Skin epidermis (tissue), 12 donors: ENCODE data around the gene CMYA5.
"Not testable (repeated sequence)": the region's sequence is repeated elsewhere in the genome, so short reads cannot be mapped to it uniquely, and the experiment has no call there.

Experiments
- H3K27ac ChIP-seq, 21 experiments: fragments of 200-600 bp; sonication (generic) in 11 of 21; one replicate each; pipeline ENCODE4 v1.5.0; 2020; ENCODE audit warnings: mild to moderate bottlenecking in 3 of 21, inconsistent platforms in 2 of 21, moderate library complexity in 2 of 21
- H3K4me3 ChIP-seq, 7 experiments: fragments of 200-600 bp; sonication (generic) in 2 of 7; one replicate each; pipeline ENCODE4 v1.5.0; 2020; ENCODE audit warnings: inconsistent platforms in 2 of 7, mild to moderate bottlenecking in 2 of 7, moderate library complexity in 1 of 7

The CMYA5 gene

DNA sequence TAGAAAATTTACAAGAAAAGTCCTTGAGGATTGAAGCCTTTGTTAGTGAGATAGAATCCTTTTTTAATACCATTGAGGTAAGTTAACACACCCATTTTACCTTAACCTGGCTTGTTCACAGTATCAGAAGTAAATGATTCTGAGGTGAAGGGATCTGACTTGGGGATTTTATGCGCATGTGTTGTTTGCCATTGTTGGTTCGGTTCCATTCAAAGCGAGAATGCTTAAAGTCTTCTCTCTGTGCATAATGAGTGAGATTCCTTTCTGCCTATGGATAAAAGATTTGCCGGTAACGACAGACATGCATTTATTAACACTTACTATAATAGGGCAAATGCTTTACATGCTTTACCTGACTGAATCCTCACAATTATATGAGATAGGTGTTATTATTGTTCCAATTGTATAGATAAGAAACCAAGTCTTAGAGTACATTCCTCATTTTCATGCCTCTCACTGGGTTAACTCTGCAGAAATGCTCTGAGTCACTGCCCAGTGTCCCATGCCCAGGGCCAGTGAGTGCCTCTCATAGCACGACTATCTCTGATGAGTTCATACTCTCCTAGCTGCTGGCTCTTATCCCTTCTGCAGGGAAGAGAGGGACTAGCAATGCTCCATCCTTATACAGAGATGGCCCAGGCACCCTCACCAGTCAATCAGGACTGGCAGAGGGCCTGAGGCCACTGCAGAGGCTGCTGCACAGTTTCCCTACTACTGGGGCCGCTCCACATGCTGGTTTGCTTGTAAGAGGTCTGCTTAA, 54.4 kb downstream of the CMYA5 start:
- no peak overlapping the region for H3K4me3 ChIP-seq
- no peak overlapping the region for H3K27ac ChIP-seq

DNA sequence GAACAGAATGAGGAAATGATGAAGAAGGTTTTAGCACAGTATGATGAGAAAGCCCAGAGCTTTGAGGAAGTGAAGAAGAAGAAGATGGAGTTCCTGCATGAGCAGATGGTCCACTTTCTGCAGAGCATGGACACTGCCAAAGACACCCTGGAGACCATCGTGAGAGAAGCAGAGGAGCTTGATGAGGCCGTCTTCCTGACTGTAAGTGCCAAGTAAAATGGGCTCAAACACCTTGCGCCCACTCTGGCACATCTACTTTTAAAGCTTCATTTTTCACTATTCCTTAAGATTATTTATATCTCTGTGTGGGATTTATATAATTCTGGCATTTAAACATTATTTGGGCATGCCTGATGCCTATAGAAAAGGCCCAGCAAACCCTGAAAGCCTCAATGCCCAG, 55.6 kb downstream of the CMYA5 start:
- H3K4me3 ChIP-seq = no peak overlapping the region
- no peak overlapping the region for H3K27ac ChIP-seq

DNA sequence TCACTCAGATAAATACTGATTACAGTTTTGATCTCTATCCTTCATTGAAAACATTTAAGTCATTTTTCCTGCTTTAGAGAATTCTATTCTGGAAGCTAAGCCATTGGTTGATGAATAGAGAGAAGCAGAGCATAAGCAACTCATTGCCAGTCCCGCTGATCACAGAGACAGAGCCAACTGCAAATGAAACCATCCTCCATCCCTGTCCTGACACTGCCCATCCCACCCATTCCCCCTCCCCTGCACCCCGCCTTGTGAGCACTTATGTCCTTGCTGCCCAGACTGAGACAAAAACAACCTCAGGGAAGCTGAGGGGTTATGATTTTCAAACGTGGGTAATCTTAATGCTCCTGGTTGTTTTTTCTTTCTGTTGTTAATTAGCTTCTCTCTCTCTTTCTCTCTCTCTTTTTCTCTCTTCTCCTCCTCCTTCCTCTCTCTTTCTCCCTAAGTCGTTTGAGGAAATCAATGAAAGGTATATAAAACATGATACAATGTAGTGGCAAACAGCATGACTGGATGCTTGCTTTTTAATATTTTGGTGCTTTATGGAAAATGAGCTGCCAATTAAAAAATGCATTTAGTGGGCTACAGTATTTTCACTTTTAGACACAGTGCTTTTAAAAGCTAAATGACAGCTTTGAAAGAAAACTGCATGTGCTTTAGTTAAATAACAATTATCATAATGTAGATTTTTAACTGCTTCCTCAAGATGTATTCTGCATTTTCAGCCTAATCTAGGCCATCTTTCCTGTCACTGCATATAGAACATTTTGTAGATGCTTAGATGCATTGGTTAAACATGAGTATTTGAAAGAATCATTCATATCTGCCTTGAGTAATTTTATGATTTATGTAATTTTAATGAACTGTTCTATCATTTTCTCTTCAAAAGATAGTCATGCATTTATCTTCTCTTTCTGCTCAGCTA, 57.3 kb downstream of the CMYA5 start:
- no peak overlapping the region for H3K27ac ChIP-seq
- no peak overlapping the region for H3K4me3 ChIP-seq

DNA sequence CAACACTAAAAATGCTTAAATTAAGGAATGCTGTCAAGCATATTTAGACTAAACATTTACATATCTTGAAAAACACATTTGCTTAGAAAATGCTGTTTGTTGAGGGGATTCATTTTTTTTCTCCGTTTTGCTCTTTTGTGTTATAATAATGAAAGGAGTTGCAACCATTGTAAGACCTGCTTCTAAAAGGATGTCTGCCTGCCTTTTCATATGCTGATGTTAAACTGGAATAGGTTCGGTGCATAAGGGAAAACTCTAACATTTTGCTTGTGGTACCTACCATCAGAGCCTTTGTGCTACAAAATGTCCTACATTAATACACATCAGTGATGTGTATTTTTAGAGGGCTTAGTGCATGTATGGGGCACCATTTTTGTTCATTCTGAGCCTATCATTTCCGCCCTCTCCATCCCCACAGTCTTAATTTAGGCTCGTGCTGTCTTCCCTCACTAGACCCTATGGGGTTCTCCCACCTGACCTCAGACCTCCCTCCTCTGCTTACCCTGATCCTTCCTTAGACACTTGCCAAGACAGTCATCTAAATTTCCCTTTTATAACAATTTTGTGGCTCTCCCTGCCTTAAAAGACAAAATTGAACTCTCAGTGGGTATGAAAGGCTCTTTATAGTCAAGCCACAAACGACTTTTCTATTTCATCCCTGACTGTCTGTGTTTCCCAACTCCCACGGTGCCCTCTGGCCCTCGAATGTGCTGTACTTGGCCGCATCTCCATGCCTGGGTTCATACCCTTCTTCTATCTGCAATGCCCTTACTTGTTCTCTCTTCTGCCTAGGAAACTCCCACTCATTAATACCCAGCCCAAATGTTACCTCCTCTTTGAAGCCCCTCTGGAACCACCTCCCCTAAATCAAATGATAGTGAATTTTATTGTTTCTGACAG, 61.2 kb downstream of the CMYA5 start:
- Histone ChIP-seq H3K27ac (no peak overlapping the region), H3K4me3 (no peak overlapping the region)

DNA sequence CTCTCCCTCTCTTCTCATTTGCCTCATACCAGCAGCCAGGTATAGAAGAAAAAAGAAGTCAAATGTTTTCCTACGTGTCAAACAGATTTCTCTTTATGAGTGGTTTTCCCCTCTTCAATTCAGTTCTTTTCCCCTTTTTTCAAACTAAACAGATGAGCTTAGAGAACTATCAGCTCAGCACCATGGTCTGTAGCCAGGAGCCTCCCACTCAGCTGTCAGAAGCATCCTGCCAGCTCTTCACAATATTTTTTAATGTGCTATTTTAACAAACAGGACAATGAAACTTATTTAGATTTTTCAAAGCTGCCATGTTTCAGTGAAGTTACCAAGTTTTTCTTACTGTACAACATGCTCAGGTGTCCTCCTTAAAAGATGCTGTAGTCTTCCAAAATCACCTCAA, 63.5 kb downstream of the CMYA5 start:
- no peak overlapping the region for H3K27ac ChIP-seq
- H3K4me3 ChIP-seq = no peak overlapping the region

DNA sequence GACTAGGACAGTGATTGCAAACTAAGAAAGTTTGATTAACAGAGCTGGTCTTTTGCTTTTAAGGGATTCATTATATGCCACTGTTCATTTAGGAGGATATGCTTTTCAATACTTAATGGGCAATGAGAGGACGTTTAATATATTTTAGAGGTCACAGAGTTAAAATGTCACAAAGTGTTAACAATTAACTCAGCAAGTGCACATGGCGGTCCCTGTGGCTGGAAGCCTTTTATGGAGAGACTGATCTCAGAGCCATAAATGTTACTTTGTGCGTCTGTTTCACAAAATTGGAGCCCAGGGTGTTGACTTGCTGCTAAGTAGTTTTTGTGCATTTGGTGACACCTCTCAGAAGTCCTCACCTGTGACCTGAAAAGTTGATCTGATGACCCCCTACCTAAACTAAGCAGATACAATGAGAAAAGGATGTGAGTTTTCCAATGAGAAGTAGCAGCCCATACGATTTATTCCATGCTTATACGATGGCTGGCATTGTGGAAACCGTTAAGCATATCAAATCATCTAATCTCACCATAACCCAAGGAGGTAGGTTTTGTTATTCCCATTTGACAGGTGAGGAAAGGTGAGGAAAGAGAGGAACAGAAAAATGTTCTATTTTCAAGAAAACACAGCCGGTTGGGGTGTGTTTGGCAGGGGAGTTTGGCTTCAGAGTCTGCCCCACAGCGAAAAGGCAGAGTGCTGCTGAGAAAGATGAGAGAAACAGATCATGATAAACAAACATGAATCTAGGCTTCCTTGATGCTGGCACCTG, 64.4 kb downstream of the CMYA5 start:
- Histone ChIP-seq H3K27ac (no peak overlapping the region), H3K4me3 (no peak overlapping the region)

DNA sequence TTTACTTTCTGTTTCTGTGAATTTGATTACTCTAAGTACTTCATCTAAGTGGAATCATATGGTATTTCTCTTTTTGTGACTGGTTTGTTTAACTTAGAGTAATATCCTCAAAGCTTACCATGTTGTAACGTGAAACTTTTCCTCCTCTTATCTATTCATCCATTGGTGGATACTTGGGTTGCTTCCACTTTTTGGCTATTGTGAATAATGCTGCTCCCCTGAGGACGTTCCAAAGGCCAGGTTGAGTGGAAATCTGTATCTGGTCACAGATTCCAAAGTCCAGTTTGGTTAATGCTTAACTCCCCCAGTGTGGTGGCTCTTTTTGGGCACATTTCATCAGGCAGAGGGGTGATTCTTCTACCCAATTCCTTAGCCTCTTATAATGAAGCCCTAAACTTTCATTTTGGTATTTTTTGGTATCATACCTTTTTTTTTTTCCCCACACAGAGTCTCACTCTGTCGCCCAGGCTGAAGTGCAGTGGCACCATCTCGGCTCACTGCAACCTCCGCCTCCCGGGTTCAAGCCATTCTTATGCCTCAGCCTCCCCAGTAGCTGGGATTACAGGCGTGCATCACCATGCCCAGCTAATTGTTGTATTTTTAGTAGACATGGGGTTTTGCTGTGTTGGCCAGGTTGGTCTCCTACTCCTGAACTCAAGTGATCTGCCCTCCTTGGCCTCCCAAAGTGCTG, 65.4 kb downstream of the CMYA5 start:
- no peak overlapping the region for H3K27ac ChIP-seq
- H3K4me3 ChIP-seq = no peak overlapping the region

DNA sequence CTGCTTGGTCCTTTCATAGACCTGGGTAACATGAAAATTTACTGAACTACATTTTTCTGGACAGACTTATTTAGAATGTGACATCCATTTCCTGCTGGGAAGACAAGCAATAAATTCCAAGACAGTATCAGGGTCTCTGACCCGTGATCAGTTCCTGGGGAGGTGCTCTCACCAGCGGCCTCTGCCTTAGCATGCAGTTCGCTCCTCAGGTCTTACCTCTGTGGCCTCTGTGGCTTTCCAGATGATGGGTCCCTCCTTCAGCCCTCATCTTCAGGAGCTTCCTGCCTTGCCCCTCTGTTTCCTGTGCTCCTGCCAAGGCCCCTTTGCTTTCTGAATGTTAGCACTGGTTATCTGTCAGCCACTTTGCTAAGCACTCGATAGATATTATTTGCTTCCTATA, 66.4 kb downstream of the CMYA5 start:
- H3K4me3 ChIP-seq = no peak overlapping the region
- no peak overlapping the region for H3K27ac ChIP-seq

DNA sequence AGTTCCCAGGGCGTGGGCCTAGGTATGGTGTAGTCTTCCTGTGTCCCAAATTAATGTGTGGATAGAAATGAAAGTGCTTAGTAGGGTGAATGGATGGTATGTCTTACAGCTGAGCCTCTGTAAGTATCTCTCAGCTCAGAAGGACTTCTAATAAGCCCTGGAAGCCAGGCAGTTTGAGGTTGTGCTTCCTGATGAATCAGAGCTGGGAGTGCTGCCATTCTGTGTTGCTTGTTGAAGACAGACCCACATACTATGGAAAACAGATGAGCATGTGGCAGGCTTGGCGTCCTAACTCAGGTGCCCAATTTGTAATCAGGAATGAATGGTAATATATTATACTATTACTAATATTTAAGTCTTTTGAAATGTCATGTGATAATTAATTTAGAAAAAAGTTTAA, 69.8 kb downstream of the CMYA5 start:
- H3K27ac ChIP-seq = peak overlapping the region in 1 of 21 experiments; percentile 19

DNA sequence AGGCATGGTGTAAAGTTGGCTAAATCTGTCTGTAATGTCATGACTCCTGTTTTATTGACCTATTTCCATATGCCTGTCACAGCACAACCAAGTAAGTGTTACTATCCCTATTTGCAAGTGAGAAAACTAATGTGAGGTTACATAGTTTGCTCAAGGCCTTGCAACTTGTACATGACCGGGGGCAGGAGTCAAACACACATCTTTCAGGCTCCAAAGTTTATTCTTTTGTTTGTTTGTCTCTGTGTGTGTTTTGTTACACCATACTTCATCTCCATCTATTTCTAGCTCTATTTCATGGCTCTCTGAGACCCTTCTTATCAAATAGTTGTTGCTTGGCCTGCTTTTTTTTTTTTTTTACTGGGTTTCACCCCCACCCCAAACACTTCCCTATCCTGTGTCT, 70.2 kb downstream of the CMYA5 start:
- Histone ChIP-seq H3K4me3 (no peak overlapping the region), H3K27ac (no peak overlapping the region)

More for the DNA sequence above, 69.8 kb downstream of the CMYA5 start:
- no peak overlapping the region for H3K4me3 ChIP-seq

DNA sequence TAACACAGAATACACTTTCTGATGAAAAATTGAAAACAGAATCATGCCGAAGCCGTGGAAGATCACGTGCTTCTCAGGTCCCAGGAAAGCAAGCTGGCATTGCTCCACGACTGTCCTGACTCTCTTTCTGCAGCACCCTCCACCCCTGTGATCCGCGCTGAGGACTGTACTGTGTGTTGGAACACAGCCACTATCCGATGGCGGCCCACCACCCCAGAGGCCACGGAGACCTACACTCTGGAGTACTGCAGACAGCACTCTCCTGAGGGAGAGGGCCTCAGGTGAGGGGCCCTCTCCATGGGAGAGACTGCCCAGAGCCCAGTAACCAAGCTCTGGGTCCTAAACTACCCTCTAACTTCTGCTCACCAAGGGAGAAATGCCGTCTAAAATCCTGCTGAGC, 73.3 kb downstream of the CMYA5 start:
- H3K27ac ChIP-seq = no peak overlapping the region
- no peak overlapping the region for H3K4me3 ChIP-seq

DNA sequence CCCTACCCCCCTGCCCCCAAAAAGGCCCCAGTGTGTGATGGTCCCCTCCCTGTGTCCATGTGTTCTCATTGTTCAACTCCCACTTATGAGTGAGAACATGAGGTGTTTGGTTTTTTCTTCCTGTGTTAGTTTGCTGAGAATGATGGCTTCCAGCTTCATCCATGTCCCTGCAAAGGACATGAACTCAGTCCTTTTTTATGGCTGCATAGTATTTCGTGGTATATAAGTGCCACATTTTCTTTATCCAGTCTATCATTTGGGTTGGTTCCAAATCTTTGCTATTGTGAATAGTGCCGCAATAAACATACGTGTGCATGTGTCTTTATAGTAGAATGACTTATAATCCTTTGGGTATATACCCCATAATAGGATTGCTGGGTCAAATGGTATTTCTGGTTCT, 74.5 kb downstream of the CMYA5 start:
- not testable (repeated sequence) for H3K4me3 ChIP-seq, H3K27ac ChIP-seq

DNA sequence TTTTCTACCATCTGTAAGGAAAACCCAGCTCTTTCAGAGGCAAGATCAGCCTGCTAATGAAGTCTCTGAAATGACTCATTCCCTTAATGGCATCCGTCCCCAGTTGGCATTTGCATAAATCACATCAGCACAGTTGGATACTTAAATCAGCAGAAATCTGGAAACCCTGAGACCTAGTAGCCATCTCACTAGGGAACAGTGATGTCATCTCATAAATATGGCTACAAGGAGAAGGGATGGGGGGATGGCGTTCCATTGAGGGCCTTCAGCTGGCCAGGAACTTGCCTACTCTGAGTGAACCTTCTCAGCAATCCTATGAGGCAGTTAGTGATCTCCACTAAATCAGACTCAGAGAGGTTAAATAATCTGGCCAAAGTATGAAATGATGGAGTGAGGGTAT, 81.8 kb downstream of the CMYA5 start:
- Histone ChIP-seq H3K27ac (no peak overlapping the region), H3K4me3 (no peak overlapping the region)

DNA sequence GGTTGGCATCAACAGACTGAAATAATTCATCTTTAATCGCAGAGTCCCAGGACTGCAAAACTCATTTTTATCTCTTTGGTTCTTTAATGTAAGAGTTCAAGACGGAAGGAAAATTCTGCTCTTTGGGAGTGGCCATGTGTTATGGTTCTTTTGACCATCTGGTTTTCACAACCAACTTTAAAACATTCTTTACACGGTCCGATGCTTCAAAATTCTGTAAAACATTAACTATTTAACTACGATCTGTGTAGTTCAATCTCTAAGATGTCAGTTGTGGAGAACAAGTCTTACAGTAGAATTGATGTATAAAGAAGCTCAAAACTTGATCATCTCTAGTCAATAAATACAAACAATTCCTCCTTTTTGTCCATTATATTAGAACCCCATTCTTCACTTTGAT, 83.0 kb downstream of the CMYA5 start:
- H3K4me3 ChIP-seq = no peak overlapping the region
- no peak overlapping the region for H3K27ac ChIP-seq

DNA sequence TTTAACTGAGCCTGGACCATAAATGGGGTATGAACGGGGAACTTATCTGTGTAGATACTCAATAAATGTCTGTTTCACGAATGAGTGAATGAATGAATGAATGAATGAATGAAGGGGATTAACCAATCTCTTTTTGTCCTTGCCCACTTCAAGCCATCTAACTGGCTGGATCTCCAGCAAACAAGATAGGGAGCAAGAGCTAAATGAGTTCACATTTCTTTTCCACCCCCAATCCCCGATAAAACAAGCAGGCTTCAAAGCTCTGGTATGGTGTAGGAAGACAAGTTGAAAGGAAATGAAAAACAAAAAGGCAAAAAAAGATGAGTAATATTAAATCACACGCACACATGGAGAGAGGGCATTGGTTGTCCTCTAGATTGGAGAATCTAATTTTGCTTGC, 84.0 kb downstream of the CMYA5 start:
- no peak overlapping the region for H3K4me3 ChIP-seq
- no peak overlapping the region for H3K27ac ChIP-seq

DNA sequence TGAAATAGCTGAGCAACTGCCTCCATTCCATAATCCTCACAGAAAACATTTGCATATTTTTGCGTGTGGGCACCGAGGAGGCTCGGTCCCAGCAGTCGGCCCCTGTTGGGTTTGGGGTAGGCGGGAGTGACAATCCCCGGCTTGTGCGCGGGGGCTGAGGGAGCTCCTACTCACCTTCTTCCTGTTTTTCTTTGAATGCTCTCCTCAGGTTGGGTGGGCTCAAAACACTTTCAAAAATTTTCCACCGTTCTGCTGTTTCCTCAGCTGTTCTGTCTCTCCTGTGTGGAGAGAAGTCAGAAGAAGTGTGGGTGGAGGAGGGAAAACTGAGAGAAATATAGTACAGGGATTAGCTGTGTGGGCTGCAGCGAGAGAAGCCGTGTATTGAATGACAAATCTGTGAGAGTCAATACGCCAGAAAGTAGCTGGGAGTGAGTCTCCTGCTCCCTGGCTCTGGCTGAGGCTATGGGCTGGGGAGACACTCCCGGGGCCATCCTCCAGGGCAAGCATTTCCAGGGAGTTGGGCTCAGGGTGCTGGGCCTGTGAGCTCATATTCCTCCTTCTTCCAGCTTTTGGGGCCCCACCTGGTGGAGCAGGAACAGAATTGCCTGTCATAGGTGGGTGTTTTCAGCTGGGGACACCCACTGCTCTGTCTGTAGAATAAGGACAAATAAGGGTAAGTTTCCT, 84.7 kb downstream of the CMYA5 start:
- no peak overlapping the region for H3K27ac ChIP-seq
- no peak overlapping the region for H3K4me3 ChIP-seq

DNA sequence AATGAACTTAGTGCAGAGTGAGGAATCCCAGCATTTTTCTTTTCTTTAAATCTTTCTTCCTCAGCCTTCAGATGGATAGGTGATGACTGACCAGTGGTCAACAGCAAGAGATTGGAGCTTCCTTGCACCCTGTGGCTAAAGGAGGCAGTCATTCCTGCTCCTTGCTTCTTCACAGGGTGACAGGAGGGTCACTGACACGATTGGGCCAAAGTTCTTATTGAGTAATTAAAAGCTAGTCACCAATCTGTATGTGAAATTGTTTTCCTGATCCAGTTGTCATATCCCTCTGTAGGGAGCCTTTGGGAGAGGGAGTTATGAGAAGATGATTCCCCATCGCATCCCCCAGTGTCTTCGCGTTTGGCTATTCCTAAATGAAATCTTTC, 85.2 kb downstream of the CMYA5 start:
- no peak overlapping the region for H3K27ac ChIP-seq

DNA sequence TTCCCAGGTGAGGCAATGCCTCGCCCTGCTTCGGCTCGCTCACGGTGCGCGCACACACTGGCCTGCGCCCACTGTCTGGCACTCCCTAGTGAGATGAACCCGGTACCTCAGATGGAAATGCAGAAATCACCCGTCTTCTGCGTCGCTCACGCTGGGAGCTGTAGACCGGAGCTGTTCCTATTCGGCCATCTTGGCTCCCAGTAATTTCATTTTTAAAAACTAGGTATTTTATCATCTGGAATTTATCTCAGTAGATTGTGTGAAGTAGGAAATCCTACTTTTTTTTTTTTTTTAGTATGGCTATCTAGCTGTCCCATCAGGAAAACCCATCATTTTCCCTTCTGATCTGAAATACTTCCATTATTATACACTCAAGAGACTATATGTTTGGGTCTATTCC, 95.1 kb downstream of the CMYA5 start:
- H3K27ac ChIP-seq = peak overlapping the region in 3 of 21 experiments; percentile 16 to 54 (median 18)
- not testable (repeated sequence) for H3K4me3 ChIP-seq

More for the DNA sequence above, 85.2 kb downstream of the CMYA5 start:
- H3K4me3 ChIP-seq = no peak overlapping the region
